KMS-11 (cell line): ENCODE results near the gene CARM1.
"Not testable (repeated sequence)": the region's sequence is repeated elsewhere in the genome, so short reads cannot be mapped to it uniquely, and the experiment has no call there.

Experiments
- H2AFZ ChIP-seq: fragments of 200-600 bp; sonication (generic); 2 replicates; pipeline ENCODE4 v1.6.1; 2016; ENCODE audit warnings: antibody characterized with exemption, mixed run types, low read depth
- H3K27ac ChIP-seq: fragments of 200-600 bp; sonication (generic); 2 replicates; pipeline ENCODE4 v1.6.1; 2016; ENCODE audit warnings: mild to moderate bottlenecking, mixed run types
- H3K27me3 ChIP-seq: fragments of 200-600 bp; sonication (generic); 2 replicates; pipeline ENCODE4 v1.6.1; 2017; ENCODE audit warnings: mild to moderate bottlenecking, low read depth, mixed run types, moderate library complexity; ENCODE audit not compliant: insufficient read depth
- H3K36me3 ChIP-seq: fragments of 200-600 bp; sonication (generic); 2 replicates; pipeline ENCODE4 v1.6.1; 2017; ENCODE audit warnings: mild to moderate bottlenecking, mixed run types; ENCODE audit not compliant: insufficient read depth
- H3K4me1 ChIP-seq: fragments of 200-600 bp; sonication (generic); 2 replicates; pipeline ENCODE4 v1.6.1; 2016; ENCODE audit warnings: mild to moderate bottlenecking, low read depth, mixed run types; ENCODE audit not compliant: poor library complexity, severe bottlenecking
- H3K4me2 ChIP-seq: fragments of 200-600 bp; sonication (generic); 2 replicates; pipeline ENCODE4 v1.7.0; 2016; ENCODE audit warnings: mild to moderate bottlenecking, mixed run types
- H3K4me3 ChIP-seq: fragments of 200-600 bp; sonication (generic); IDR thresholded peaks from 2 replicates; pipeline ENCODE4 v1.6.1; 2017; ENCODE audit warnings: low read depth, low read length, mixed read lengths; ENCODE audit not compliant: insufficient read depth
- H3K79me2 ChIP-seq: fragments of 200-600 bp; sonication (generic); 2 replicates; pipeline ENCODE4 v1.6.1; 2016; ENCODE audit warnings: low read depth, mixed run types; ENCODE audit not compliant: insufficient read depth
- H3K9ac ChIP-seq: fragments of 200-600 bp; sonication (generic); 2 replicates; pipeline ENCODE4 v1.6.1; 2016; ENCODE audit warnings: mild to moderate bottlenecking, mixed run types
- H4K20me1 ChIP-seq: fragments of 200-600 bp; sonication (generic); 2 replicates; pipeline ENCODE4 v1.6.1; 2016; ENCODE audit warnings: mild to moderate bottlenecking, mixed run types; ENCODE audit not compliant: insufficient read depth
- TF ChIP-seq, protein P1 (sequence below): fragments of 200-600 bp; sonication (generic); conservative IDR thresholded peaks from 2 replicates; pipeline ENCODE4 v1.6.1; 2017; ENCODE audit warnings: low read depth, mild to moderate bottlenecking, antibody characterized with exemption, low read length, moderate library complexity, mixed read lengths

Gene CARM1

GRCh38 chr19:10852098-10852800 is 19.1 kb upstream of the CARM1 start:
- H3K27ac ChIP-seq = no peak overlapping the region
- H3K4me3 ChIP-seq = no peak overlapping the region
- no peaks in the 10 kb centered on the region for H3K36me3 ChIP-seq

GRCh38 chr19:10852941-10853340 is 18.4 kb upstream of the CARM1 start:
- H3K27ac ChIP-seq = no peak overlapping the region
- no peaks in the 10 kb centered on the region for H3K4me1 ChIP-seq
- TF ChIP-seq, protein P1, sequence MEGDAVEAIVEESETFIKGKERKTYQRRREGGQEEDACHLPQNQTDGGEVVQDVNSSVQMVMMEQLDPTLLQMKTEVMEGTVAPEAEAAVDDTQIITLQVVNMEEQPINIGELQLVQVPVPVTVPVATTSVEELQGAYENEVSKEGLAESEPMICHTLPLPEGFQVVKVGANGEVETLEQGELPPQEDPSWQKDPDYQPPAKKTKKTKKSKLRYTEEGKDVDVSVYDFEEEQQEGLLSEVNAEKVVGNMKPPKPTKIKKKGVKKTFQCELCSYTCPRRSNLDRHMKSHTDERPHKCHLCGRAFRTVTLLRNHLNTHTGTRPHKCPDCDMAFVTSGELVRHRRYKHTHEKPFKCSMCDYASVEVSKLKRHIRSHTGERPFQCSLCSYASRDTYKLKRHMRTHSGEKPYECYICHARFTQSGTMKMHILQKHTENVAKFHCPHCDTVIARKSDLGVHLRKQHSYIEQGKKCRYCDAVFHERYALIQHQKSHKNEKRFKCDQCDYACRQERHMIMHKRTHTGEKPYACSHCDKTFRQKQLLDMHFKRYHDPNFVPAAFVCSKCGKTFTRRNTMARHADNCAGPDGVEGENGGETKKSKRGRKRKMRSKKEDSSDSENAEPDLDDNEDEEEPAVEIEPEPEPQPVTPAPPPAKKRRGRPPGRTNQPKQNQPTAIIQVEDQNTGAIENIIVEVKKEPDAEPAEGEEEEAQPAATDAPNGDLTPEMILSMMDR = no peak
- no peak overlapping the region for H3K4me3 ChIP-seq
- H3K27me3 ChIP-seq = no peaks in the 10 kb centered on the region; the same call in 1 of the 2 replicates
- H3K79me2 ChIP-seq = no peaks in the 10 kb centered on the region
- no peak overlapping the region for H3K4me2 ChIP-seq
- no peak overlapping the region for H3K9ac ChIP-seq
- H4K20me1 ChIP-seq = no peaks in the 10 kb centered on the region
- H3K36me3 ChIP-seq = no peaks in the 10 kb centered on the region
- H2AFZ ChIP-seq = no peak overlapping the region

More at GRCh38 chr19:10852098-10852800, 19.1 kb upstream of the CARM1 start:
- Histone ChIP-seq H3K9ac (no peak overlapping the region), H3K79me2 (no peaks in the 10 kb centered on the region), H2AFZ (no peak overlapping the region), H3K4me1 (no peaks in the 10 kb centered on the region), H4K20me1 (no peaks in the 10 kb centered on the region), H3K27me3 (no peaks in the 10 kb centered on the region; the same call in 1 of the 2 replicates), H3K4me2 (no peak overlapping the region)
- TF ChIP-seq, protein P1 = no peak

DNA sequence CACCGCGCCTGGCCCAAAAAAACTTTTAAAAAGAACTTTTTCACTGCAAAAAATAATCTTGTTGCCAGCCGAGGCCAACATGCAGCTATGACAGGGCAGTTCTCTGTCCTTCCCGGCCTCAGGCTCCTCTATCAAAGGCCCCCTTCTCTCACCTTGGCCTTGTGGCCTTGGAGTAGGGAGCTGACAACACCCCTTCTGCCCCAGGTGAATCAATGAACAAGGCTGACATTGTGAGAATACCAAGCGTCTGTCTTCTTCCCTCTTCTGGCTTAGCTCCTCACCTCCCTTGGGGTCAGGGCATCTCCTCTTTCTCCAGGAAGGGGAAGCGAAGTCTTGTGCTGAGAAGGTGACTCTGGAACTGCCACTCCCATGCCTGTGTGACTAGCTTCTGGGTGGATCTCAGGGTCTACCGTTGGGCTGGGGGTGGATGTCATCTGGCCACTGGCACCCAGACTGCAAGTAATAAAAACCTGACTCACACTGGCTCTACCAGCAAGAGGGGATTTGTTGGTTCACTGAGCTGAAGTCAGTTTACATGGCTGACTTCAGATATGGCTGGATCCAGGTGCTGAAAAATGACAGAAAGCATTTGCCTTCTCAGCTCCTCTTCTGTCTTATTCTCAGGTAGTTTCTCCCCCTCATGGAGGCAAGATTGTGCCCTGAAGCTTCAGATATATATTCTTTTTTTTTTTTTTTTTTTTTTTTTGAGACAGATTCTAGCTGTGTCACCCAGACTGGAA is 16.8 kb upstream of the CARM1 start:
- no peaks in the 10 kb centered on the region for H3K79me2 ChIP-seq
- no peak overlapping the region for H3K27ac ChIP-seq
- H2AFZ ChIP-seq = no peak overlapping the region
- no peaks in the 10 kb centered on the region; the same call in 1 of the 2 replicates for H3K27me3 ChIP-seq
- no peaks in the 10 kb centered on the region for H3K36me3 ChIP-seq
- H3K4me1 ChIP-seq = no peaks in the 10 kb centered on the region
- no peak overlapping the region for H3K4me3 ChIP-seq
- no peak overlapping the region for H3K4me2 ChIP-seq
- no peak overlapping the region for H3K9ac ChIP-seq
- TF ChIP-seq, protein P1 = no peak
- no peaks in the 10 kb centered on the region for H4K20me1 ChIP-seq

DNA sequence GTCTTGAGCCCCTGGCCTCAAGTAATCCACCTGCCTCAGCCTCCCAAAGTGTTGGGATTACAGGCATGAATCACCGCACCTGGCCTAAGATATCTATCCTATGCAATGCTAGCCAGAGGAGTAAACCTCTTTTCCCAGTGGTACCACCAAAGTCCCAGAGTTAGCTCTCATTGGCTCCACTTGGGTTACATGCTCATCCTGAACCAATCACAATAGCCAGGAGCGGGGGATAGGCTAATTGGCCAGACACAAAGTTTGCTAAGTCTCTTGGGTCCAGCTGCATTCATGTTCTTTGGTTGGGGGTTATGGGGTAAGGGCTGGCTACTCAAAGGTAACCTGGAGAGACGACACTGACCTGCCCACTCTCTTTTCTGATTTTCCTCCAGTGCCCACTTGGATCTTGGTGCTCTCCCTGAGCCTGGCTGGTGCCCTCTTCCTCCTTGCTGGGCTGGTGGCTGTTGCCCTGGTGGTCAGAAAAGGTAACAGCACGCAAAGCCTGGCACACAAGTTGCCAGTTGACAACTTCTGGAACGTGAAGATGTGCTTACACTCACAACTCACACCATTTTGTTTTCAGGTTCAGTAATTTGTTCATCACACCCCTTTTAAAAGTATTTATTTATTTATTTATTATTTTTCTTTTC is 15.4 kb upstream of the CARM1 start:
- H3K4me1 ChIP-seq = no peaks in the 10 kb centered on the region
- H3K9ac ChIP-seq = no peak overlapping the region
- no peak overlapping the region for H2AFZ ChIP-seq
- no peak overlapping the region for H3K4me3 ChIP-seq
- no peaks in the 10 kb centered on the region for H3K79me2 ChIP-seq
- TF ChIP-seq, protein P1 = peak; percentile 65
- H3K27ac ChIP-seq = no peak overlapping the region
- H3K4me2 ChIP-seq = no peak overlapping the region
- no peaks in the 10 kb centered on the region for H4K20me1 ChIP-seq
- H3K27me3 ChIP-seq = no peaks in the 10 kb centered on the region; the same call in 1 of the 2 replicates
- H3K36me3 ChIP-seq = no peaks in the 10 kb centered on the region

DNA sequence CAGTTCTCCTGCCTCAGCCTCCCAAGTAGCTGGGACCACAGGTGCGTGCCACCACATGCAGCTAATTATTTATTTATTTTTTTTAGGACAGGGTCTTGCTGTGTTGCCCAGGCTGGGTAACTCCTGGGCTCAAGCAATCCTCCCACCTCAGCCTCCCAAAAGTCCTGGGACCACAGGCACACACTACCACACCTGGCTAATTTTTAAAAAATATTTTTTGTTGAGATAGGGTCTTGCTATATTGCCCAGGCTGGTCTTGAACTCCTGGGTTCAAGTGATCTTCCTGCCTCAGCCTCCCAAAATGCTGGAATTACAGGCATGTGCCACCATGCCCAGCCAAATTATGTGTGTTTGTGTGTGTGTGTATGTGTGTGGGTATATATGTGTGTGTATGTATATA is 14.5 kb upstream of the CARM1 start:
- not testable (repeated sequence) for H3K4me1 ChIP-seq, H3K9ac ChIP-seq, H3K4me3 ChIP-seq, H2AFZ ChIP-seq, H3K4me2 ChIP-seq, H4K20me1 ChIP-seq, H3K79me2 ChIP-seq, H3K27me3 ChIP-seq, H3K27ac ChIP-seq, H3K36me3 ChIP-seq
